Measurements from ENCODE around the gene DENND5A.
"Not testable (repeated sequence)": the region's sequence is repeated elsewhere in the genome, so short reads cannot be mapped to it uniquely, and the experiment has no call there.

The DENND5A gene

GRCh38 chr11:9112075-9112474 lies 153.1 kb downstream of the DENND5A start:
- H3K36me3 ChIP-seq = no peaks in the 10 kb centered on the region
- no peak overlapping the region for H3K4me2 ChIP-seq
- H4K20me1 ChIP-seq = no peaks in the 10 kb centered on the region
- H3K4me1 ChIP-seq = no peaks in the 10 kb centered on the region
- TF ChIP-seq Cebpa-rat (IDR thresholded peaks at IDR 0.05) = no peak
- no peak overlapping the region for H3K4me3 ChIP-seq
- no peak overlapping the region for H3K27ac ChIP-seq
- H3K9me3 ChIP-seq = peaks cover 36% of the 10 kb centered on the region
- no peaks in the 10 kb centered on the region for H3K27me3 ChIP-seq
- H3K9ac ChIP-seq = no peak overlapping the region

GRCh38 chr11:9109858-9110731 lies 155.1 kb downstream of the DENND5A start:
- Histone ChIP-seq H3K4me1 (no peaks in the 10 kb centered on the region), H3K27ac (no peak overlapping the region), H3K27me3 (no peaks in the 10 kb centered on the region), H3K4me3 (no peak overlapping the region), H3K36me3 (no peaks in the 10 kb centered on the region), H4K20me1 (no peaks in the 10 kb centered on the region), H3K9ac (no peak overlapping the region), H3K9me3 (peaks cover 36% of the 10 kb centered on the region), H3K4me2 (no peak overlapping the region)
- TF ChIP-seq Cebpa-rat (IDR thresholded peaks at IDR 0.05) = no peak

- Histone ChIP-seq H3K4me1 (no peaks in the 10 kb centered on the region), H4K20me1 (no peaks in the 10 kb centered on the region), H3K27me3 (no peaks in the 10 kb centered on the region), H3K36me3 (no peaks in the 10 kb centered on the region), H3K9me3 (no peaks in the 10 kb centered on the region), H3K4me3 (no peak overlapping the region), H3K9ac (no peak overlapping the region), H3K4me2 (no peak overlapping the region), H3K27ac (no peak overlapping the region)
- TF ChIP-seq Cebpa-rat (IDR thresholded peaks at IDR 0.05) = no peak
Measured at GRCh38 chr11:9104580-9104979, 160.6 kb downstream of the DENND5A start.

GRCh38 chr11:9103542-9104276 lies 161.4 kb downstream of the DENND5A start:
- H3K27me3 ChIP-seq = no peaks in the 10 kb centered on the region
- H3K4me2 ChIP-seq = no peak overlapping the region
- no peak for TF ChIP-seq Cebpa-rat (IDR thresholded peaks at IDR 0.05)
- H3K36me3 ChIP-seq = no peaks in the 10 kb centered on the region
- H3K9ac ChIP-seq = no peak overlapping the region
- H3K4me1 ChIP-seq = no peaks in the 10 kb centered on the region
- no peaks in the 10 kb centered on the region for H4K20me1 ChIP-seq
- no peak overlapping the region for H3K27ac ChIP-seq
- H3K9me3 ChIP-seq = no peaks in the 10 kb centered on the region
- H3K4me3 ChIP-seq = no peak overlapping the region

GRCh38 chr11:9099617-9100016 lies 165.5 kb downstream of the DENND5A start:
- Histone ChIP-seq H4K20me1 (no peaks in the 10 kb centered on the region), H3K27ac (no peak overlapping the region), H3K4me2 (no peak overlapping the region), H3K36me3 (no peaks in the 10 kb centered on the region), H3K27me3 (0 out of 2 replicates have a peak, but pooled peaks cover under 1% of the 10 kb centered on the region), H3K4me3 (no peak overlapping the region), H3K9ac (no peak overlapping the region), H3K9me3 (no peaks in the 10 kb centered on the region), H3K4me1 (no peaks in the 10 kb centered on the region)
- no peak for TF ChIP-seq Cebpa-rat (IDR thresholded peaks at IDR 0.05)

- H3K4me1 ChIP-seq, H3K9ac ChIP-seq, H3K4me2 ChIP-seq, H3K9me3 ChIP-seq, H4K20me1 ChIP-seq, H3K27ac ChIP-seq, H3K4me3 ChIP-seq, H3K36me3 ChIP-seq: not testable (repeated sequence)
- peaks cover 11% of the 10 kb centered on the region for H3K27me3 ChIP-seq
Measured at GRCh38 chr11:9098455-9098854, 166.7 kb downstream of the DENND5A start.

- not testable (repeated sequence) for H3K27ac ChIP-seq, H3K4me2 ChIP-seq, H3K9ac ChIP-seq, H4K20me1 ChIP-seq, H3K9me3 ChIP-seq, H3K4me1 ChIP-seq, H3K4me3 ChIP-seq, H3K36me3 ChIP-seq
- H3K27me3 ChIP-seq = peaks cover 22% of the 10 kb centered on the region
Measured at GRCh38 chr11:9097186-9097943, 167.8 kb downstream of the DENND5A start.

- Histone ChIP-seq H3K27ac (no peak overlapping the region), H3K4me3 (no peak overlapping the region), H3K4me1 (no peaks in the 10 kb centered on the region), H3K9ac (no peak overlapping the region), H4K20me1 (peaks cover 7% of the 10 kb centered on the region; the same call in 1 of the 2 replicates), H3K27me3 (peaks cover 31% of the 10 kb centered on the region), H3K4me2 (no peak overlapping the region), H3K36me3 (no peaks in the 10 kb centered on the region), H3K9me3 (no peaks in the 10 kb centered on the region)
- no peak for TF ChIP-seq Cebpa-rat (IDR thresholded peaks at IDR 0.05)
Measured at GRCh38 chr11:9096427-9096826, 168.7 kb downstream of the DENND5A start.

GRCh38 chr11:9095421-9095820 lies 169.7 kb downstream of the DENND5A start:
- Histone ChIP-seq H3K9ac (no peak overlapping the region), H3K4me3 (no peak overlapping the region), H3K4me1 (peaks cover 5% of the 10 kb centered on the region; the same call in 1 of the 2 replicates), H3K4me2 (no peak overlapping the region), H3K9me3 (no peaks in the 10 kb centered on the region), H3K36me3 (no peaks in the 10 kb centered on the region), H3K27me3 (peaks cover 41% of the 10 kb centered on the region), H3K27ac (no peak overlapping the region), H4K20me1 (peaks cover 16% of the 10 kb centered on the region; the same call in 1 of the 2 replicates)
- TF ChIP-seq Cebpa-rat (IDR thresholded peaks at IDR 0.05) = no peak

Measured in BLaER1 (cell line).